8988T (cell line): ENCODE results near the gene INPP5A.

ENCODE experiments used
- DNase-seq: peaks from one replicate; pipeline ENCODE4 v3.0.0; 2011

The INPP5A gene

GRCh38 chr10:132602614-132603013 lies 65.0 kb downstream of the INPP5A start:
- no peak for DNase-seq

- no peak for DNase-seq
Measured at GRCh38 chr10:132603851-132604533, 66.4 kb downstream of the INPP5A start.

- DNase-seq = no peak
Measured at GRCh38 chr10:132604686-132605085, 67.1 kb downstream of the INPP5A start.

GRCh38 chr10:132605390-132605789 lies 67.8 kb downstream of the INPP5A start:
- DNase-seq = no peak

- DNase-seq = no peak
Measured at GRCh38 chr10:132606031-132606491, 68.5 kb downstream of the INPP5A start.

- no peak for DNase-seq
Measured at GRCh38 chr10:132606536-132607316, 69.1 kb downstream of the INPP5A start.

GRCh38 chr10:132607491-132607890 lies 69.9 kb downstream of the INPP5A start:
- DNase-seq = no peak

- no peak for DNase-seq
Measured at GRCh38 chr10:132607961-132608495, 70.4 kb downstream of the INPP5A start.

- no peak for DNase-seq
Measured at GRCh38 chr10:132608511-132609195, 71.1 kb downstream of the INPP5A start.

GRCh38 chr10:132609211-132609610 lies 71.6 kb downstream of the INPP5A start:
- no peak for DNase-seq

- no peak for DNase-seq
Measured at GRCh38 chr10:132610071-132610701, 72.6 kb downstream of the INPP5A start.

GRCh38 chr10:132611026-132611910 lies 73.7 kb downstream of the INPP5A start:
- no peak for DNase-seq

GRCh38 chr10:132611986-132612385 lies 74.4 kb downstream of the INPP5A start:
- DNase-seq = no peak

- no peak for DNase-seq
Measured at GRCh38 chr10:132612571-132613504, 75.3 kb downstream of the INPP5A start.

GRCh38 chr10:132613566-132614348 lies 76.2 kb downstream of the INPP5A start:
- no peak for DNase-seq

GRCh38 chr10:132614431-132615340 lies 77.1 kb downstream of the INPP5A start:
- DNase-seq = no peak

GRCh38 chr10:132615341-132616169 lies 78.0 kb downstream of the INPP5A start:
- no peak for DNase-seq
